Ramos (cell line): ENCODE data around the gene FGFR4.

ENCODE experiments used
- in situ Hi-C: fragments of 300-500 bp; cut with MboI; formaldehyde crosslinking; loops from one replicate; pipeline ENCODE4 v1.14.3; 2022; ENCODE audit warnings: low sequenced_read_pairs; ENCODE audit not compliant: unreplicated experiment

Gene FGFR4

DNA sequence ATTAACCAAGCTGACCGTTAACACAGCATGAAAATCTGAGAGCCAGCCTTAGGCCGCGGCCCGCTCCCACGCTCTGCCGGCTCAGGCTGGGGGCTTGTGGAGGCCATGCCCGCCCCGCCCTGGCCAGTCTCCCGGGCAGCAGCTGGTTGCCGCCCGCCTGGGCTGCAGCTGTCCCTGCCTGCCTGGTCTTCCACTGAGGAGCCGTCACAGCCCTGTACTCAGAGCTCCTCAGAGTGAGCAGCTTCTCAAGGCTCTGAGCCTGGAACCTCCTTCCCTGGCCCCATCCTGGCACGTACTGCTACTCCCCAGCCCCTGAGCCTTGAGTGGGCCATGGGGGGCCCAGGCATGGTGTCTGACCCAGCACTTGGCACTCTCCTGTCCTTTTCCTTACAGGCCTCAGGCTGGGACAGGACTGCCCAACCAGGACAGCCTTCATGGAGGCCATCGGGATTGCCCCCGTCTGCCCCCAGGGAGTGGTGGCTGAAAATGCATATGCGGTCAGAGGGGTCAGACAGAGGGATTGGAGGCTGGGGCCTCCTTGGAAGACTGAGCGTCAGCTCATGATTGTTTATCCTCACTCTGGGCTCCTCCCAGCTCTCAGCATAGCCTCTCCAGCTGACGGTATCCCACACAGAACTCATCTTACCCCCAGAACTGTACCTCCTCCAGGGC, 11.9 kb downstream of the FGFR4 start:
- in situ Hi-C loops, result no loop called here

- in situ Hi-C loops, result loop anchor here (25.0 kb wide), 1 partner anchor 1362 kb away; no protein-coding TSS in a partner anchor
Observed at GRCh38 chr5:177099422-177100093, 12.8 kb downstream of the FGFR4 start.

DNA sequence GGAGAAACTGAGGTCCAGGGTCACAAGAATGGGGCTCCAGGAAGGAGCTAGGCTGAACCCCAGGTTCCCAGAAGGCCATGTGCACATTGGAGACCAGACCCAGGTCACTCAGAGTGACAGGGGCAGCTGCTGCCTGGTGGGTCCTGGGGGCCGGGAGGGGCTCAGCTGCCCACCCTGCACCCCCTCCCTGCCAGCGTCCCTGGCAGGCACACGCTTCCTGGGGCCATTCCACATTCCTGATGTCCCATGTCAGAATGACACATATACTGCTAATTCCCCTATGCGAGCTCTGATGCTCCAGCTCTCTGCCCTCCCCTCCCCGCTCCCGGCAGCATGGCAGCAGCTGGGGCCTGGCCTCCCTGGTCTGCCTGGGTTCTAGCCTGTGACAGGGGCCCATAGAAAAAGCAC, 14.0 kb downstream of the FGFR4 start:
- in situ Hi-C loops, result loop anchor here (25.0 kb wide), 1 partner anchor 1363 kb away; no protein-coding TSS in a partner anchor

DNA sequence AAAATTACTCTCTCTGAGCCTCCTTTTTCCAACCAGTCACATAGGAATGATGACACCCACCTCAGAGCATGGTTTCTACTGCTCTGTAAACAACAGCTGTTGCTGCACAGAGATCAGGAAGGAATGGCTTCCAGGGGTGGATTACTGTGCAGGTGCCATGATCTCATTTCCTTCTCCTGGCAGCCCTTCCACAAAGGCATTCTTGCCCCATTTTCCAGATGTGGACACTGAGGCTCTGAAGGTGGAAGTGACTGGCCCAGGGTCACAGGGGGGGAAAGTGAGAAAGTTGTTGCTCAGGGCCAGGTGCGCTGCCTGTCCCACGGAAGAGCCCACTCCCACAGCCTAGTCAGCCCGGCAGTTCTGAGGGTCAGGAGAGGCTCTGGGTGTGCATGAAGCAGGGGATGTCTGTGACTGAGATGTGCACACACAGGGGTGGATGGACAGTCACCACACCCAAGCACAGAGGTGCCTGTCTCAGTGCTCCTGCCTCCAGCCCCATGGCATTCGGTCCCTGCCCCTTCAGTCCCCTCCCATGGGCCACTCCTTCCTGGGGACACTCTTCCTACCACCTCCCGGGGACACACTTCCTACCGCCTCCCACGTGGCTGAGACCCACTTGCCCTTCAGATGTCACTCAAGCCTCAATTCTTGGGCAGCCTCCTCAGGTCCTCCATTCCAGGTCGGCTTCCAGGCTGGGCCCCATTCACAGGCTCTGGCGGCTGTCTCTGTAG, 17.0 kb downstream of the FGFR4 start:
- in situ Hi-C loops, result loop anchor here (25.0 kb wide), 1 partner anchor 1366 kb away; no protein-coding TSS in a partner anchor

GRCh38 chr5:177105691-177106476, 19.2 kb downstream of the FGFR4 start:
- in situ Hi-C loops, result loop anchor here (25.0 kb wide), 1 partner anchor 1369 kb away; no protein-coding TSS in a partner anchor

- in situ Hi-C loops, result loop anchor here (25.0 kb wide), 1 partner anchor 1370 kb away; no protein-coding TSS in a partner anchor
Observed at GRCh38 chr5:177107159-177107558, 20.4 kb downstream of the FGFR4 start.

DNA sequence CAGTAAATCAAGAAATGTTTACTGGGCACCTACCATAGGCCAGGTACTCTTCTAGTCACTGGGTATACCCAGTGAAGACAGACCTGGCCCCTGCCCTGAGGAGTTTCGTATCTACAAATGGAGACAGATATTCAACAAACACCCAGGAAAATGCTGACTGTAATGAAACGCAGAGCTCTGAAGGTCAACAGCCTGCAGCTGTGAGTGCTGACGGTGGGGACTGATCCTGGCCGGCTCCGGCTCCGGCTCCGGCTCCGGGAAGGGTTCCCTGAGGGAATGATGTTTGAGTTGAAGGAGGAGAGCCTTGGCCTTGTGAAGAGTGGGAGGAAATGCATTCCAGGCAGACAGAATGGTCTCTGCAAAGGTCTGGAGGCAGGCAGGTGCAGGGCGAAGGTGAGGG, 23.1 kb downstream of the FGFR4 start:
- in situ Hi-C loops, result loop anchor here (5.0 to 25.0 kb wide), 2 partner anchors 448 to 1373 kb away; no protein-coding TSS in a partner anchor

GRCh38 chr5:177111720-177112394, 25.1 kb downstream of the FGFR4 start:
- in situ Hi-C loops, result loop anchor here (5.0 to 25.0 kb wide), 2 partner anchors 450 to 1375 kb away; no protein-coding TSS in a partner anchor

GRCh38 chr5:177112589-177113220, 26.0 kb downstream of the FGFR4 start:
- in situ Hi-C loops, result loop anchor here (5.0 to 25.0 kb wide), 2 partner anchors 450 to 1375 kb away; no protein-coding TSS in a partner anchor

- in situ Hi-C loops, result loop anchor here (5.0 to 25.0 kb wide), 2 partner anchors 451 to 1376 kb away; no protein-coding TSS in a partner anchor
Observed at GRCh38 chr5:177113566-177114424, 27.1 kb downstream of the FGFR4 start.

DNA sequence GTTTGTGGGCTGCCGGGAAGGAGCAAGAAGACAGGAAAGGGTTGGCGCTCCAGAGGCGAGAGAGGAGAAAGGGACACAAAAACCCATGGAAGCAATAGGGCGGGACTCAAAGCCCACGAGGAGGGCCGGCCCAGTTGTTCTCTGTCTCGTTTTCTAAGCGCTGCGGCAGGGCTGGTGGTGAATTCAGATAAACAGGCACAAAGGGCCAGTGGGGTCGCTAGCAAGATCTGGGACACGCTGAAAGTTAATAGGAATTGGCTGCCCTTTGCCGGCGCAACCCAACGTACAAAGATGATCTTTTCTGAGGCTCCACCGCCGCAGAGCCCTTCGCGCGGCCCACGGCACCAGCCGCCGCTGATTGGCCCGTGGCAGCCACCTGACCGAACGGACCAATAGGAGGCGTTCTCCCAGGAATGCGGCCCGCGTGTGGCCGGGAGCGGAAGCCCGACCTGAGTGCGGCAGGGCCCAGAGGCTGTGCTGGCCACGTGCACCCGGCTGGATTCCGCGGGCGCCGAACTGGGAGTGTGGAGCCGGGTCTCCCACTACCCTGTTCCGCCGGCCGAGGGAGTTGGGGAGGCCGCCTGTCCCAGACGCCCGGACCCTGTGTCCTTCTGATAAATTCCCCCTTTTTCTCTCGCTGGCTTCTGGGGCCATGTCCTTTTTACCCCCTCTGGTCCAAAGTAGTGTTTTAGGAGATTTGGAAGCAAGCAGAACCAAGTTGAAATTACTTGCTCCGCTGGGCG, 30.1 kb downstream of the FGFR4 start:
- in situ Hi-C loops, result loop anchor here (5.0 to 25.0 kb wide), 2 partner anchors 195 to 1380 kb away; partner anchors contain the start of gene MXD3

GRCh38 chr5:177117441-177118045, 30.8 kb downstream of the FGFR4 start:
- in situ Hi-C loops, result loop anchor here (5.0 to 25.0 kb wide), 2 partner anchors 195 to 1380 kb away; partner anchors contain the start of gene MXD3

DNA sequence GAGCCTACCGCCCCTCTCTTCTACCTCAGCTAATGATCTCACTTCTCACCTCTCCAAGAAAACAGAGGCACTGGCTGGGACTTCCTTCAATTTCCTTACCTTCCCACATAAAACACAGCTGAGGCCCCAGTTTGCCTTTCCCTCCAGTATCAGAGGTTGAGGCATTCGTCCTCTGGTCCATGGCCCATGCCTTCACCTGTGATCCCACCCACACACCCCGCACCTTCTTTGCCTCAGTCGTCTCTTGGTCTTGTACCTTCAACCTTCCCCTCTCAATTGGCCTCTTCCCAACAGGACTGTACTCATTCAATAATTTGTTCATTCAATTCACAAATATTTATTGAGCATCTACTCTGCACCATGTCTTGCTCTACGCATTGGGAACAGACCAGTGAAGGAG, 35.9 kb downstream of the FGFR4 start:
- in situ Hi-C loops, result loop anchor here (25.0 kb wide), 1 partner anchor 1385 kb away; no protein-coding TSS in a partner anchor

- in situ Hi-C loops, result loop anchor here (25.0 kb wide), 1 partner anchor 1387 kb away; no protein-coding TSS in a partner anchor
Observed at GRCh38 chr5:177123789-177124485, 37.2 kb downstream of the FGFR4 start.

DNA sequence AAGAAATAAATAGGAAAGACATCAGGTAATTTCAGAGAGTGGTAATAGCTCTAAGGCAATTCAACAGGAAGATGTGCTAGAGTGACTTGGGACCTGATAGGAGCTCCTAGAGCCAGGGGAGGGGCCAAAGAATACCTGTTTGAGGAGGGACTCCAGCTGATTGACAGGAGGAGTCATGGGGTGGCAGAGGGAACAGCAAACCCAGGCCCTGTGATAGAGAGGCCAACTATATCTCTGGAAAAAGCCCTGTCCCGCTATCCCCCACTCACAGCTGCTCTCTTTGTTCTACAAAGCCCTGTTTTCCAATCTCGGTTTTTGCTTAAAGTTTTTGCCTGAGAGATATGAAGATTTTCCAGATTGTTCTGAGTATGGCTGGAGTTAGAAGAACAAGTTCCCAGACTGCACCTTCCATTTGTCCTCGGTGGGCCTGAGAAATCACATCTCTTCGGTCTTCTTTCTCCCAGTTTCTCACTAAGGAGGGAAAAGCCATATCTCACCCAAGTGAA, 37.8 kb downstream of the FGFR4 start:
- in situ Hi-C loops, result loop anchor here (25.0 kb wide), 1 partner anchor 1387 kb away; no protein-coding TSS in a partner anchor

GRCh38 chr5:177126771-177127170, 40.1 kb downstream of the FGFR4 start:
- in situ Hi-C loops, result no loop called here
